Suprapubic skin (tissue), 4 donors: ENCODE data around the gene ZDHHC11B. TPM values are rescaled to one million over a fixed set of nuclear protein-coding genes. Genes with fewer than 3 reads are reported as not detected.

Source experiments
- DNase-seq, 2 donors: peaks; one replicate each; pipeline ENCODE4 v3.0.0-alpha.2; 2019; ENCODE audit warnings: low spot score in 2 of 2
- H3K27ac ChIP-seq: fragments of 200-600 bp; sonication (generic); one replicate; pipeline ENCODE4 v1.5.1; 2019
- H3K27me3 ChIP-seq: fragments of 200-600 bp; sonication (generic); one replicate; pipeline ENCODE4 v1.5.1; 2019
- H3K36me3 ChIP-seq: fragments of 200-600 bp; sonication (generic); one replicate; pipeline ENCODE4 v1.5.1; 2019
- H3K4me1 ChIP-seq: fragments of 200-600 bp; sonication (generic); one replicate; pipeline ENCODE4 v1.5.1; 2019
- H3K4me3 ChIP-seq: fragments of 200-600 bp; sonication (generic); one replicate; pipeline ENCODE4 v1.5.1; 2019; ENCODE audit warnings: mild to moderate bottlenecking
- H3K9me3 ChIP-seq: fragments of 200-600 bp; sonication (generic); one replicate; pipeline ENCODE4 v1.5.1; 2019
- CTCF ChIP-seq, 2 donors: fragments of 200-600 bp in 1 of 2; fragments of 450-650 bp in 1 of 2; sonication (generic) in 1 of 2; IDR thresholded peaks; one replicate each; pipeline ENCODE4 v1.5.1; 2016 to 2019; ENCODE audit warnings: antibody characterized with exemption in 2 of 2, mild to moderate bottlenecking in 1 of 2, moderate library complexity in 1 of 2
- EP300 ChIP-seq: sonication (generic); formaldehyde crosslinking; IDR thresholded peaks from one replicate; pipeline ENCODE4 v1.6.1; 2017; ENCODE audit warnings: antibody characterized with exemption
- POLR2A ChIP-seq, 2 donors: fragments of 450-650 bp; IDR thresholded peaks; one replicate each; pipeline ENCODE4 v1.6.1; 2017; ENCODE audit warnings: antibody characterized with exemption in 2 of 2, mild to moderate bottlenecking in 2 of 2, moderate library complexity in 2 of 2
- POLR2AphosphoS5 ChIP-seq, 3 donors: sonication (generic); formaldehyde crosslinking; IDR thresholded peaks; one replicate each; pipeline ENCODE4 v1.6.1; 2017; ENCODE audit warnings: antibody characterized with exemption in 3 of 3
- WGBS: methylation state at CpG from one replicate; pipeline ENCODE4 v1.1.5; 2018; 5-methylcytosine and 5-hydroxymethylcytosine counted together
- total RNA-seq, 4 donors: library from RNA; depleted of rRNA; stranded (reverse); fragments of >200 nt; gene quantifications; one replicate each; pipeline ENCODE4 v1.1.0, GENCODE V29; 2016

ZDHHC11B gene
- total RNA-seq, 4 donors from 2014 or later = 9.3 to 35.2 (median 19.4) TPM

- 10% methylated on average over 9 of the region's 27 CpGs for WGBS
- Histone ChIP-seq H3K9me3 (no peaks in the 10 kb centered on the region), H3K27ac (peak overlapping the region; percentile 56), H3K36me3 (no peaks in the 10 kb centered on the region), H3K27me3 (no peaks in the 10 kb centered on the region), H3K4me3 (peak overlapping the region; percentile 22), H3K4me1 (peaks cover 42% of the 10 kb centered on the region)
- TF ChIP-seq CTCF (IDR thresholded peaks at IDR 0.05) (peak; percentile 73 to 93), POLR2AphosphoS5 (IDR thresholded peaks at IDR 0.05) (no peak)
- peak; percentile 82 to 92 for DNase-seq
Observed at GRCh38 chr5:671459-672328, 112.8 kb downstream of the ZDHHC11B start.

- Histone ChIP-seq H3K4me3 (no peak overlapping the region), H3K4me1 (peaks cover 42% of the 10 kb centered on the region), H3K36me3 (peaks cover 7% of the 10 kb centered on the region), H3K9me3 (no peaks in the 10 kb centered on the region), H3K27ac (no peak overlapping the region), H3K27me3 (no peaks in the 10 kb centered on the region)
- no peak for TF ChIP-seq CTCF (IDR thresholded peaks at IDR 0.05)
- TF ChIP-seq EP300 = no peak
- no peak for TF ChIP-seq POLR2A (IDR thresholded peaks at IDR 0.05)
- DNase-seq = peak in 1 of 2 donors; percentile 56
- WGBS = 39% methylated on average over 3 of the region's 33 CpGs
Observed at GRCh38 chr5:670396-671270, 113.9 kb downstream of the ZDHHC11B start.

- no CpG with 5 or more reads among the region's 22 CpGs for WGBS
- Histone ChIP-seq H3K4me1 (peaks cover 42% of the 10 kb centered on the region), H3K27me3 (no peaks in the 10 kb centered on the region), H3K36me3 (peaks cover 14% of the 10 kb centered on the region), H3K4me3 (no peak overlapping the region), H3K27ac (no peak overlapping the region), H3K9me3 (no peaks in the 10 kb centered on the region)
- peak in 1 of 2 donors; percentile 76 for DNase-seq
- TF ChIP-seq POLR2A (IDR thresholded peaks at IDR 0.05) = no peak
- no peak for TF ChIP-seq EP300
- TF ChIP-seq CTCF (IDR thresholded peaks at IDR 0.05) = no peak
Observed at GRCh38 chr5:669842-670395, 114.6 kb downstream of the ZDHHC11B start.

- Histone ChIP-seq H3K4me3 (no peak overlapping the region), H3K27ac (no peak overlapping the region), H3K27me3 (no peaks in the 10 kb centered on the region), H3K4me1 (peaks cover 36% of the 10 kb centered on the region), H3K9me3 (no peaks in the 10 kb centered on the region), H3K36me3 (peaks cover 19% of the 10 kb centered on the region)
- no peak for TF ChIP-seq POLR2AphosphoS5 (IDR thresholded peaks at IDR 0.05)
- TF ChIP-seq POLR2A (IDR thresholded peaks at IDR 0.05) = no peak
- TF ChIP-seq EP300 = no peak
- peak; percentile 17 to 61 for TF ChIP-seq CTCF (IDR thresholded peaks at IDR 0.05)
- WGBS = no CpG with 5 or more reads among the region's 40 CpGs
- peak in 1 of 2 donors; percentile 80 for DNase-seq
Observed at GRCh38 chr5:669111-669841, 115.3 kb downstream of the ZDHHC11B start.
